T-helper 22 cell (primary cell): ENCODE results near the gene SEMA4D.
A peak's percentile ranks its signal among the peaks of the same experiment; 100 is the strongest.
"Not testable (repeated sequence)": the region's sequence is repeated elsewhere in the genome, so short reads cannot be mapped to it uniquely, and the experiment has no call there.

Experiments
- DNase-seq: peaks from one replicate; pipeline ENCODE4 v3.0.0-alpha.2; 2020; ENCODE audit warnings: low read depth

The SEMA4D gene

DNA sequence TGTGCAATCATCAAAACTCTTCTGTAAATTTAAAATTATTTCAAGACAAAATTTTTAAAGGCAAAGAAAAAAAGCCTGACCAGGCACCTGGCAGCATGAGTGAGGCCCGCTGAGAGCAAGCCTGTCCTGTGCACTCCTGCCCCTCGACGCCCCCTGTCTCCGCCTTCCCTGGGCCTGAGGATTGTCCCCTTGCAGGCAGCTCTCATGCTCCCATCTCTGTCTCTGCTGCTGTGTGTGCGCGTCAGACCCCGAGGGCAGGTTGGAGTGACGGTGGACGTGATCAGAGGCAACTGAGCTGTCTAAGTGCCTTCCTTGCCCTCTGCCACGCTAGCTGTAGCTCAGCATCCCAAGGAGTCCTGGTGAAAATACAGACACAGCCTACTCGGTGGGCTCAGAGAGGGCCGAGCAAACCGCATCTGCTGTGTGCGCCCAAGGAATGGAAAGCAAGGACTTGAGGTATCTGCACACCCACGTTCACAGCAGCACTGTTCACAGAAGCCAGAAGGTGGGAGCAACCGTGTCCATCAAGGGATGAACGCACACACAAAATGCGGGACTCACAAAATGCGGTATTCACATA is 114.1 kb downstream of the SEMA4D start:
- no peak for DNase-seq

DNA sequence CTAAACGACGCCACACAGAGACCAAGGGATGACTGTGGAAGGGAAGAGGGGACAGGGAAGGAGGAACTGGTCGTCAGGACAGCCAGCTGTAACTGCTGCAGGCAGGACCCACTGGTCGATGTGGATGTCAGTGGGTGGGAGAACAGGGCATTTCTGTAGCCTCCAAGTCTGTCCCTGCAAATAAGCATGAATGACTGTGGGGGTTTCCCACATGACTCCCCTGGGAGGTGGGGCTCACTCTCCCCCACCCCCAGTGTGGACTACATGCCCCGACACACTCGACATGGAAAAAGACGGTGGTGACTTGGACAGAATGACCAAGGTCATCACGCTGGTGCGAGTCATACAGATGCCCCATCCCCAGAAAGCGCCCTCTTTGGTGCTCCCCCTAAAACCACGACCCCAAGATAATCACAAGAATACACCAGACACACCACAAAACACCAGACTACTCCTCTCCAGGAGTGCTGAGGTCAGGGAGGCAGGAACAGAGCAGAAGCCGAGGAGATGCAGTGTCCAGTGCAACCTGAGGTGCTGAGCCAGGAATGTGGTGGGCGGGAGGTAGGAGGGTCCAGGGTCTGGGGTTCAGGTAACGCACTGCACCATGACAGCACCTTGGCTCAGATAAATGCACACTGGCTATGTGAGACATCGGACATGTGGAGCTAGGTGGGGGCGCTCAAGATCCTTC is 114.7 kb downstream of the SEMA4D start:
- DNase-seq = no peak

DNA sequence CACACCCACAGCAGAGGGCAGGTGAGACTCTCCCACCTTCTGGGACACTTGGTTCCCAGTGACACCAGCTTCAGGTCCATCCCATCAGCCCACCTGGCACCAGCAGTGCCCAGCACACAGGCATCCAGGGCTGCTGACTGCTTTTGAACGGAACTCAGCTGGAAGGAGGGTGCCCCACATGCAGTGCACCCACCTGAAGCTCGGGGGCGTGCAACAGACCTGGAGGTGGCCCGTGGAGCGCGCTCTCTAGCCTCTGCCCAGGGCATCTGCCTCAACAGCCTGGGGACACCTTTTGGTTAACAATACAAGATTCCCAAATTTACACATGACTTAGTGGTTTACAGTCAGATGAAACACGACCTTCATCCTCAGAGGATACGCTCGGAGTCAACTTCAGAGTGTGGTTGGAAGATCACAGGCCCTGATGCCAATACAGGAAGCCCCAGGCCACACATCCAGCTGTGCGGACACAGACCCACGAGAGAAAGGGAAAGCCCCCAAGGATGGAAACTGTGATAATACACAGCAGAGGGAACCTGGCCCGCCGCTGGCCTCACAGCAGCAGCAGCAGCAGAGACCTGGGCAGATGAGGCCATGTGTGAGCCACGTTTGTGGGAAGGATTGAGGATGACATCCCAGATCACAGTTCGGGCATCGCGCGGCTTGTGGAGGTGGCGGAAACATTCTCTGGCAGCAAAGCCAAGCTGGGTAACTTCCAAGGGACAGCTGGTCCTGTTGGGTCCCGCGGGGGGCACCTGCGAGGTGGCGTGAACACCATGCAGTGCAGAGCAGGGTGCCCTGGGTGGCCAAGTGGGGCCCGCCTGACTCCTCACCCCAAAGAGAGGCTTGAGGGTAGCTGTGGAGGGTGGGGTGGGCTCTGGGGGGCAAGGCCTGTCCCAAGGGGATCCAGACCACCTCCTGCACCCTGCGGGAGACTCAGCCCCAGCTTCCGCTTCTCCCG is 115.6 kb downstream of the SEMA4D start:
- no peak for DNase-seq

DNA sequence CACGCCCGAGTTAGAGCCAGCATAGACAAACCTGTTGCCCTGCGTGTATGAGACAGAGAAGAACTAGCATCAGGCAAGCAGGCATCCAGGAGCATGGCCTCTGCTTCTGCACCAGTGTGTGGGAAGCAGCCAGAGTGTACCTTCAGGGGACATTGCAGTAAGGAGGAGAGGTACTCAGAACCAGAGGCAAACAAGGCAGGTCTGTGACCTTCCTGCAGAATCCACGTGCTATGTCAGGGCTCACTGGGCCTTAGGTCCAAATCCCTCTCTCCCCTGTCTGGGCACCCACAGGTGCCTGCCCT is 116.7 kb downstream of the SEMA4D start:
- no peak for DNase-seq

DNA sequence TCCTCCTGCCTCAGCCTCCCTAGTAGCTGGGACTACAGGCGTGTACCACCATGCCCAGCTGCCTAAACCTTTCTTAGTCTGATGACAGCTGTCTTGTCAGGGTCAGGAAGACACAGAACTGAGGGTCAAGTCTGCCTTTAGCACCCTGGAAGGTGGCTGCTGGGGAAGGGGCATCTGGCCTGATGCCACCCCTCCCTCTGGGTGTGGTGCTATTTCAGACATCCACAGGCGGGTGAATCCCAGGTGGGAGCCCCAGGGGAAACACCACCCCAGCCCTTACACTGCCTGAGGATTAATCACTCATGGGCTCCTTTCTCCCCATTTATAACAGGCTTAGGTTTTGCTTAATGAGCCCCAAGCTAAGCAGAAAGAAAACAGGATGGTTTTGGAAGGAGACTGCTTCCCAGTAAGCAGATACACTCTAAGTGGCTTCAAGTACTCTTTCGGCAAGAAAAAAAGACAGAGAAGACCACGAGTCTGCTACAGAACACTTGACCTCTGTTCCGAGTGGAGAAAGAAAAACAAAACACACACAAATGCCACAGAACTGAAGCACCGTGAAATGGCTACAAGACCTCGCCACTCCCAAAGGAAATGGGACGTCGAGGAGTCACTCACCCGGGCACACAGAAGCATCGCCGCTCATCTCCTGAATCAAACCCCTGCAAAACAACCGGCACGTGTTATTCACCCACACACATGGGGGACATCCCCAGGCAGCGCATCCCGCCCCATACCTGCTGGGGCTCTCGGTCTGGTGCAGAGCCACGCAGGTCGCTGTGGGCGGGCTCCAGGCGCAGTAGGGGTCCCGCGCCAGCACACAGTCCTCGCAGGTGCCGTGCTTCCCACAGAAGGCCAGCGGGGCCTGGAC is 117.2 kb downstream of the SEMA4D start:
- no peak for DNase-seq

DNA sequence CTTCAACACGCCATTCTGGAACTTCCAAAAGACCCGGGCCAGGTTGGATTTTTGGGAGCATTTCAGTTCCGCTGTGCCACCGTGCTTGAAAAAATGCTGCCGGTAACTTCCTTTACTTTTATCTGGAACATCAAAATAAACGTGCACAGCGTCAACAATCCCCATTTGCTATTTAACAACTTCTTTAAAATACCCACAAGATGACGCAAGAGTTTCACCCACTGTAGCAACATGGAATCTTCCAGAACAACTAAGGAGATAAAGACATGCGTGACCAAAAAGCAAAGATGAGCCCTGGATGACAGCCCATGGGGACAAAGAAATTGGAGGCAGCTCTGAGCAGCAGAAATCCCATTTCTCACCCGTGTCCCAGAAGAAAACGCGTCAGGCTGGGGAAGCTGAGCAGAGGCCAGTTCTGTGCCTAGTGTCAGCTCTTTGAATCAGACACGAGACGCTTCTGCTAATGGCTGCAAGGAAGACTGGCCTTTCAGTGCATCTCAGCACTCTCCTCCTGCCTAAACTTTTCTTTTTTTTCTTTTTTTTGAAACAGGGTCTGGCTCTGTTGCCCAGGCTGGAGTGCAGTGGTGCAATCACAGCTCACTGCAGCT is 118.3 kb downstream of the SEMA4D start:
- DNase-seq = no peak

DNA sequence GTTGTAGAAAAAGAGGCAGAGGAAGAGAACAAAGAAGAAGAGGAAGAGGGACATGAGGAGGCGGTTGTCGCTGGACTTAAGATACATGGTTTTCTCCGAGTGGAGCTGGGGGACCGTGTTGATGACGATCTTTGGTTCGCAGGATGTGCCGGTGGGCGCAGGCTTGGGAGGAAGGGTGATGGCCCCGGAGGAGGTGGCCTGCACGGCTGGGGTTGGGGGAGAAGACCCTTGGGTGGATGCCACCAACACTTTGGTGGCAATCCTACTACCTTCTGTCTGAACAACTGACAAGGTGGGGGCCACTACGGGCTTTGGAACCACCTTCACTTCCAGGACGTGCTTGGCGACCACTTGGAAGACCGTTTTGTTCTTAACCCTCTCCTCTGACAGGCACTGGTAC is 118.9 kb downstream of the SEMA4D start:
- no peak for DNase-seq

DNA sequence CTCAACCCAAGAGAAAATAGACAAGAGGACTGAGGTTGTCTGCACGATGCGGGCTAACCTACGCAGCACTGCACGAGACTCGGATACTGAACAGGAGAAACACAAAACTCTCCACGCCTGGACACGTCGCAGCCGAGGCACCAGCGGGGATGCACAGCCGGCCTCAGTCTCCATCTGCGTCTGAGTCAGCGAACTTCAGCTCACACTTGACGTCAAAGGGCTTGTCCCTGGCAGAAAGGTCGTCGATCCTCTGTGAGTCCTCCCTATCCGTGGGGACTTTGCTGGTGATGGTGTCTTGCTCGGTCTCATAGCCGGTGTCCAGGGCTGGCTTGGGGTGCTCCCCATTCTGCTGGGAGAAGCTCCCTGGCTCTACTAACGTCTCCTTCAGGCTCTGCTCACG is 119.4 kb downstream of the SEMA4D start:
- no peak for DNase-seq

DNA sequence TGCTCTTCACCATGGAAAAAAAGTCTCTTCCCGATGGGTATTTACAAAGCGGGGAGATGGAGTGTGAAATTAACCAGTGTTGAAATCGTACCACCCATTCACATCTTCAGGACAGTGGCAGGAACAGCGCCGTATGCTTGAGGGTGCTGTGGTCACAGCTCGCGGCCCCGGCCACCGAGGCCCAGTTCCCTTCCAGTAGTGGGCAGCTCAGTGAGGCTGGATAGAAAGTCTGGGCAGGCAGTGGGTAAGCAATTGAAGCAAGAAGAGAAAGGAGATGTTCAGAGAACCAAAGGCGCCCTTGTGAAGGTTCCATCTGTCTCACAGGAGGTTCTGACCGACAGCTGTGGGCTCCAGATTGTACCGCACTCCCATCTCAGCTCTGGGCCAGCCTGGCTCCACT is 120.5 kb downstream of the SEMA4D start:
- no peak for DNase-seq

DNA sequence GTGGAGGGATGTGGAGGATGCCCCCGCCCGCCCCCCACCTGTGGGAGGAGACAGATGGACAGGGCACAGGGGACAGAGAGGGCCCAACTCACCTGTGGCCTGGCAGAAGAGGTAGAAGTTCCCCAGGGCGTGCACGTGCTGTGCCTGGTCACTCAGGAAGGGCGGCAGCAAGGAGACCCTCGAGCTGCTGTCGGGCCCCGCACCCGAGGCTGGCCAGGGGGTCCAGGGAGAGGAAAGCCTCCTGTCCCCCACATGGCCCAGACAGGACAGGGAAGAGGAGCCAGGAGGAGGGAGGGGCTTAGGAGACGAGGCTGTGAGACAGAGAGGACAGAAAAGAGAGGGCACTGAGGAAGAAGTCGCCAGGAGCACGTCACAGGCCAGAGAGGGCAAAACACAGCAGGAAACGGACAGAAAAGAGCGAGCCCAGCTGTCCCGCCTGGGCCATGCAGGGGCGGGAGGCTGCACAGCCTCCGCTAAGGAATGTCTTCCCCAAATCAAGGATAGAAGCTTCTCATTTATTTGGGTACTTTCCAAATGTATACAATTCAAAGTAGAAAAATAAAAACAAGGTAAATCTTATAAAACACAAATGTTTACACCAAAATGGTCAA is 121.1 kb downstream of the SEMA4D start:
- DNase-seq = no peak

DNA sequence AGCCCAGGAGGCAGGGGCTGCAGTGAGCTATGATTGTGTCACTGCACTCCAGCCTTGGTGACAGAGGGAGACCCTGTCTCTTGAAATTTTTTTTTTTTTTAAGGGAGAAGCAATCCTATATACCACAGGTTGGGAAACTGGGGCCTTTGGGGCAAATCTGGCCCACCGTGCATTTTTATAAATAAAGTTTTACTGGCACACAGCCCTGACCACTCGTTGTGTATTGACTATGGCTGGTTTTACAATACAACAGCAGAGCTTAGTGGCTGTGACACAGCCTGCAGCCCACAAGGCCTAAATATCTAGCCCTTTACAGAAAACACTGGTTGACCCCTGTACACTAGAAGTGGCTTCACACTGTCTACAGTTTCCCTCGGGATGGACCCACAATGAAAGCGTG is 121.6 kb downstream of the SEMA4D start:
- no peak for DNase-seq

DNA sequence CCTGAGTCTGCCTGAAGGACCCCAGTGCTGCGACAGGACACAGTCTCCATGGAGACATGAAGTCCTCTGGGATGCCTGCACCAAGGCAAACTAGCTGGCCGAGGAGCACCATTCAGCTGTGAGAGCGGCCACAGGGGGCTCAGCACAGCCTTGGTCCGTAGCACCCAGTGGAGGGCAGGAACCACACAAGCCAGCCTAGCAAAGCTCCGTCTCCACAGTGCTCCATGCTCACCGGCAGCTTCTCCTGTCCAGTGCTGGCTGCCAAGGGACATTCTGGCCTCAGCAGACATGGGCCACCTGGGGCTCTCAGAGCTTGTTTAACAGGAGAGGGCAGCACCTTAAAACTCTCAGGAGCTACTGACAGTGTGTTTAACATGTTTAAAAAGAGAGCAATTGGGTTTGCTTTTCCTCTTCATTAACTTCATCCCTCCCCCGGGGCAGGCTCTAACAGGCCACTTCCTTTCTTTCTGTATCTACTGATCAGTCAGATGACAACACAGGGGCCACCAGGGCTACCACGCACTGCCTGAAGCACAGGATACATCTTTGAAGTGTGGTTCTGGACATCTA is 122.6 kb downstream of the SEMA4D start:
- no peak for DNase-seq

DNA sequence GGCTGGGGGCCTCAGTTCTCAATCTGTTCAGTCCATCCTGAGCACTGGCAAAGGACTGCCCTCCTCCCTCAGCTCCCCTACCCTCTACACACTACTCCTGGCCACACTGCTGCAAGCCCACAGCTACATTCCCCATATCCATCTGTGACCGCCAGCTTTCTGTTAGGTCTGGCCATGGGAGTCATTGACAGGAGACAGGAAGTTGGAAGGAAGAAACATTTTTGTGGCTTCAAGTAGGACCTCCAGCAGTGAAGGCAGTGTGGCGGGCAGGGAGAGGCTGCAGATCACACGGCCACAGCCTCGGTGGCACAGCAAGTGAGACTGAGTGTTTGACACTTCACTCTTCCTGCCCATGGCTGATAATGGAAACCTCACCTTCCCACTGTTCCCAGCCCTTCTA is 123.7 kb downstream of the SEMA4D start:
- DNase-seq = no peak

DNA sequence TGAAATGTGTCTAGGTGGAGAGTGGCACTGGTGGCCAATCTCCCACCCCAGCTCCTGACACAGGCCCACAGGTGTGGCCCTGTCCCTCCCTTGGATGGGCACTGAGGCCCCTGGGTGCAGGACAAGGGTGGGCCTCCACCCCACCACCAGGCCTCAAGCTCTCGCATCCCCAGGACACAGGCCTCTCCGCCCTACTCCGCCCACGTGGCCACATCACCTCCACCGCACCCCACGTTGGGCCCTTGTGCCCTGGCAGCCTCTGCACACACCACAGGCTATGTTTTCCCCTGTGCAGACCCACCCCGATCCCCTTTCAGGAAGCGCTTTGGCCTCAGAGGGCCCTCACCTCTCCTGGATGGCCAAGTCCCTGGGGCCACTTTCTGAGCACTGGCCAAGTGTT is 124.9 kb downstream of the SEMA4D start:
- no peak for DNase-seq

DNA sequence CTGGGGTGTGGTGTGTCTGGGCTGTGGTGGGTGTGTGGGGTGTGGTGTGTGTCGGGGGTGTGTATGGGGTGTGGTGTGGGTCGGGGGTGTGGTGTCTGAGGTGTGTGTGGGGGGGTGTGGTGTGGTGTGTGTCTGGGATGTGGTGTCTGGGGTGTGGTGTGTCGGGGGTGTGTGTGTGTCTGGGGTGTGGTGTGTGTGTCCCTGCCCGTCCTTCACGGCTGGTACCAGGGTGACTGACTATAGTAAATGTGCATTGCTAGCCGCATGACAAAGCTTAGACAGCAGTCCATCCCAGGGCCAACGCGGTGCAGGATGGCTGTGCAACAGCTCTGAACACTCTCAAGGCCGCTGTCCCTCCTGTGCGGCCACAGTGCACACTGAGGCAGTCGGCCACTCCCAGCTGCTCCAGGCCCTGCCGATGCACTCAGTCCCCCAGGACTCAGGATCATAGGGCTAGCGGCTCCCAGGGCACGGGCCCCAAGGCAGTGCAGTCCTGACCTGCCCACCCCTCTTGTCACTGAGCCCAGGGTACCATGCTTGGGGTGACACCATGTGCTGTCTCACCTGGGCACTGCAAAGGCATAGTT is 125.6 kb downstream of the SEMA4D start:
- DNase-seq = peak; percentile 36

DNA sequence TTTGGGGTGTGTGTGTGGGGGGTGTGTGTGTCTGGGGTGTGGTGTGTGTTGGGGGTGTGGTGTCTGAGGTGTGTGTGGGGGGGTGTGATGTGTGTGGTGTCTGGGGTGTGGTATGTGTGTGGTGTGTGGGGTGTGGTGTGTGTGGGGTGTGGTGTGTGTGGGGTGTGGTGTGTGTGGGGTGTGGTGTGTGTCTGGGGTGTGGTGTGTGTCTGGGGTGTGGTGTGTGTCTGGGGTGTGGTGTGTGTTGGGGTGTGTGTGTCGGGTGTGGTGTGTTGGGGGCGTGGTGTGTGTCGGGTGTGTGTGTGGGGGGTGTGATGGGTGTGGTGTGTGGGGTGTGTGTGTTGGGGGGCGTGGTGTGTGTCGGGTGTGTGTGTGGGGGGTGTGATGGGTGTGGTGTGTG is 126.1 kb downstream of the SEMA4D start:
- DNase-seq = not testable (repeated sequence)

DNA sequence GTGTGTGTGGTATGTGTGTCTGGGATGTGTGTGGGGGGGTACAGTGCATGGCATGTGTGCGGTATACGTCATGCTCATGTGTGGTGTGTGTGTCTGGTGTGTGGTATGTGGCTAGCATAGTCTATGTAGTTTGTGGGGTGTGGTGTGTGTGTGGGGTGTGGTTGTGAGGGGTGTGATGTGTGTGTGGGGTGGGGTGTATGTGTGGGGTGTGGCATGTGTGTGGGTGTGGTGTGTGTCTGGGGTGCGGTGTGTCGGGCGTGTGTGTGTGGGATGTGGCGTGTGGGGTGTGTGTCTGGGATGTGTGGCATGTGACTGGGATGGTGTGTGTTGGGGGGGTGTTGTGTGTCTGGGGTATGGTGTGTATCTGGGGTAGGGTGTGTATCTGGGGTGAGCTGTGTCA is 127.3 kb downstream of the SEMA4D start:
- DNase-seq = no peak

DNA sequence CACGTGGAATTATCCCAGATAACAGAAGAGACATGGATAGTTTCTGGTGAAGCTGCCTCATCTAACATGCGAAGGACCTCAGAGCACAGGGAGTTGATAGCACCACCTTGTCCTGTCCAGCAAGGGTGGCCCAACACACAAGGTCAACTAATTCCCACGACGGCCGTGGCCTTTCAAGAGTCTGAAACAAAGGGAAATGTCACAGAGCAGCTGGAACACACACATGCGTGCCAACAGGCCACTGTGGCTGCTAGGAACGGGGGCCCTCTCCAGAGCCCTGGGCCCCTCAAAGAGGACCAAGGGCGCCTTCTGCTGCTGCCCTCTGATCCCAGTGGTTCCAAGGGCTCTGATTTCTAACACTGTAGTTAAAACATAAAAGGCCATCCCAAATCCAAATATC is 128.9 kb downstream of the SEMA4D start:
- DNase-seq = no peak

DNA sequence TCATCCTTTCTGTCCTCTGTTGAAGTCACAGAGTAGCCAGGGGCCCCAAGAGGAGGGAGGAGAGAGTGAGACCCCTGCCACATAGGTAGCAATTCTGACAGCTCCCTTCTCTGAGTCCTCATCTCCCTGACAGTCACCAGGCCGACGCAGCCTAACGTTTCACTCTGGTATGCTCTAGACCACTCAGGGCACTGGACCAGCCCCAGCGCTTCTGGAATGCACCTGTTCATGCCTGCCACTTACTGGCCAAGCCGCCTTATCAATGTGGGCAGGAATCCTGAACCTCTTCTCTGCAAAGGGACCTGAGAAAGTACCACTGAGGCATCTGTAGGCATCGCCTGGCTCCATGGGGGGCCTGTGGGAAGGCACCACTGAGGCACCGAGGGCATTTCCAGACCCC is 129.4 kb downstream of the SEMA4D start:
- DNase-seq = no peak

DNA sequence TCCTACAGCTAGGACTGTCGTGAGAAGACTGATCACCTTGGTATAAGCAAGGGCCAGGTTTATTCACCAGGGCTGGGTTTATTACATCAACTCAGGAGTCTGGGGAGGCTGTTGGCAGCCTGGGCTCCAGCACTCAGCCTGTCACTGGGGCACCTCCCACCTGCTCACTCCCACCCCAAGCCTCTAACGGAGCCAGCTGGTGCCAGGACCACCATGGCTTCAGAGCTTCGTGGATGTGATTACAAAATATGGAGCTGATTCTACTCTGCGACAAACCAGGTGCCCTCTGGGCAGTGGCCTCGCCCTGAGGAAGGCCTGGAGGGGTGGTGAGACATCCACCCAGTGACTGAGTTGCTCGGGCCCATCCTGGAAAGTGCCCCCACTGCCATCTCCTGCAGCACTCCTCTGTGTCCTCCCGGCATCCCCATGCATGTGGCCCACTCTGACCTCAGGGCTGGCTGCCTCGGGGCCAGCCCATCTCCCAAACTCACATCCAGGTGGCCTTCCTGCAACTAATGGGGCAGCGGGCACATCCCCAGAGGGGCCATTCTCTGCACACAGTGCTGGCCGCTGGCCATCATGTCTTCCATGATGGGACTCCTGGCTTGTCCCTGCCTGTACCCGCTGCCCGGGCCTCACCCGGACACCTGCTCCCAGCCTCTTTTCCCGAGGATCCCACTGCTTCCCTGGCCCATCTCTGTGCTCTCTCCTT is 130.0 kb downstream of the SEMA4D start:
- no peak for DNase-seq
